Fibroblast of lung (primary cell): ENCODE measurements around the gene TLE5.

Experiments
- CTCF ChIP-seq, 2 donors: IDR thresholded peaks in 1 of 2; conservative IDR thresholded peaks in 1 of 2; 1 replicate in 1 of 2; 2 replicates in 1 of 2; pipeline ENCODE4 v1.5.1; 2011 to 2012; ENCODE audit warnings: low read length in 2 of 2, control low read depth in 1 of 2, inconsistent platforms in 1 of 2, low read depth in 1 of 2, mild to moderate bottlenecking in 1 of 2
- EZH2 ChIP-seq: IDR thresholded peaks from 2 replicates; pipeline ENCODE4 v1.5.1; 2012; ENCODE audit warnings: low read length, control low read depth, mild to moderate bottlenecking; ENCODE audit errors: missing control alignments

- TF ChIP-seq CTCF (conservative IDR thresholded peaks at IDR 0.05 in 1 of 2, IDR thresholded peaks at IDR 0.05 in 1 of 2; ENCODE audit: low read depth in 1 of 2, low read length in 2 of 2) = no peak
- TF ChIP-seq EZH2 = no peak
Observed at GRCh38 chr19:3005345-3005744, 57.0 kb downstream of the TLE5 start.
